ENCODE results near the gene GNG7. TPM values are rescaled to one million over a fixed set of nuclear protein-coding genes. Genes with fewer than 3 reads are reported as not detected.

GNG7 gene
- polyA plus RNA-seq, 4 donors, result 0.99 to 3.5 (median 2.6) TPM; not detected in 1

GRCh38 chr19:2616741-2617392 lies 85.6 kb downstream of the GNG7 start:
- H3K27me3 ChIP-seq (ENCODE audit: control insufficient read depth in 3 of 3, insufficient read depth in 3 of 3, low read length in 3 of 3), result peaks cover 0 to 2% (median 0%) of the 10 kb centered on the region in 3 donors
- WGBS, 3 donors, result 62 to 64% (median 63%) methylated on average over 13 of the region's 13 CpGs
- FAIRE-seq, result no peak
- H3K27ac ChIP-seq (ENCODE audit: low read depth in 1 of 3, low read length in 2 of 3), result no peak overlapping the region
- peak in 1 of 2 donors; percentile 31 for DNase-seq
- no peak overlapping the region for H3K4me3 ChIP-seq (ENCODE audit: low read depth in 1 of 3, low read length in 3 of 3)
- peaks cover 0 to 13% of the 10 kb centered on the region in 2 donors for H3K9me3 ChIP-seq (ENCODE audit: control insufficient read depth in 2 of 2, insufficient read depth in 1 of 2, low read depth in 1 of 2, low read length in 1 of 2)
- no peaks in the 10 kb centered on the region for H3K36me3 ChIP-seq (ENCODE audit: control insufficient read depth in 3 of 3, insufficient read depth in 2 of 3, low read depth in 1 of 3, low read length in 3 of 3)
- peaks cover 0 to 3% (median 0%) of the 10 kb centered on the region in 3 donors for H3K4me1 ChIP-seq (ENCODE audit: control insufficient read depth in 3 of 3, insufficient read depth in 2 of 3, low read depth in 1 of 3, low read length in 2 of 3)

- H3K4me1 ChIP-seq (ENCODE audit: control insufficient read depth in 3 of 3, insufficient read depth in 2 of 3, low read depth in 1 of 3, low read length in 2 of 3), result peaks cover 0 to 3% (median 0%) of the 10 kb centered on the region in 3 donors
- WGBS, 3 donors, result 86 to 93% (median 93%) methylated on average over 6 of the region's 6 CpGs
- no peak overlapping the region for H3K27ac ChIP-seq (ENCODE audit: low read depth in 1 of 3, low read length in 2 of 3)
- DNase-seq (no peak), FAIRE-seq (no peak)
- H3K4me3 ChIP-seq (ENCODE audit: low read depth in 1 of 3, low read length in 3 of 3), result no peak overlapping the region
- H3K9me3 ChIP-seq (ENCODE audit: control insufficient read depth in 2 of 2, insufficient read depth in 1 of 2, low read depth in 1 of 2, low read length in 1 of 2), result peaks cover 0 to 13% of the 10 kb centered on the region in 2 donors
- no peaks in the 10 kb centered on the region for H3K36me3 ChIP-seq (ENCODE audit: control insufficient read depth in 3 of 3, insufficient read depth in 2 of 3, low read depth in 1 of 3, low read length in 3 of 3)
- peaks cover 0 to 2% (median 0%) of the 10 kb centered on the region in 3 donors for H3K27me3 ChIP-seq (ENCODE audit: control insufficient read depth in 3 of 3, insufficient read depth in 3 of 3, low read length in 3 of 3)
Measured at GRCh38 chr19:2615782-2616181, 86.7 kb downstream of the GNG7 start.

- H3K4me1 ChIP-seq (ENCODE audit: control insufficient read depth in 3 of 3, insufficient read depth in 2 of 3, low read depth in 1 of 3, low read length in 2 of 3), result no peaks in the 10 kb centered on the region
- no peak overlapping the region for H3K4me3 ChIP-seq (ENCODE audit: low read depth in 1 of 3, low read length in 3 of 3)
- H3K9me3 ChIP-seq (ENCODE audit: control insufficient read depth in 2 of 2, insufficient read depth in 1 of 2, low read depth in 1 of 2, low read length in 1 of 2), result peaks cover 0 to 11% of the 10 kb centered on the region in 2 donors
- no peaks in the 10 kb centered on the region for H3K36me3 ChIP-seq (ENCODE audit: control insufficient read depth in 3 of 3, insufficient read depth in 2 of 3, low read depth in 1 of 3, low read length in 3 of 3)
- H3K27ac ChIP-seq (ENCODE audit: low read depth in 1 of 3, low read length in 2 of 3), result no peak overlapping the region
- FAIRE-seq (no peak), DNase-seq (peak; percentile 43 to 49)
- peaks cover 0 to 3% (median 0%) of the 10 kb centered on the region in 3 donors for H3K27me3 ChIP-seq (ENCODE audit: control insufficient read depth in 3 of 3, insufficient read depth in 3 of 3, low read length in 3 of 3)
- 14 to 17% (median 16%) methylated on average over 28 of the region's 28 CpGs for WGBS, 3 donors
Measured at GRCh38 chr19:2613507-2614295, 88.8 kb downstream of the GNG7 start.

GRCh38 chr19:2612619-2613249 lies 89.8 kb downstream of the GNG7 start:
- Histone ChIP-seq H3K36me3 (ENCODE audit: control insufficient read depth in 3 of 3, insufficient read depth in 2 of 3, low read depth in 1 of 3, low read length in 3 of 3) (no peaks in the 10 kb centered on the region), H3K27me3 (ENCODE audit: control insufficient read depth in 3 of 3, insufficient read depth in 3 of 3, low read length in 3 of 3) (peaks cover 0 to 10% (median 0%) of the 10 kb centered on the region in 3 donors), H3K27ac (ENCODE audit: low read depth in 1 of 3, low read length in 2 of 3) (no peak overlapping the region), H3K4me3 (ENCODE audit: low read depth in 1 of 3, low read length in 3 of 3) (no peak overlapping the region), H3K4me1 (ENCODE audit: control insufficient read depth in 3 of 3, insufficient read depth in 2 of 3, low read depth in 1 of 3, low read length in 2 of 3) (no peaks in the 10 kb centered on the region), H3K9me3 (ENCODE audit: control insufficient read depth in 2 of 2, insufficient read depth in 1 of 2, low read depth in 1 of 2, low read length in 1 of 2) (peaks cover 0 to 11% of the 10 kb centered on the region in 2 donors)
- DNase-seq, result no peak
- FAIRE-seq, result no peak
- 77 to 83% (median 80%) methylated on average over 18 of the region's 18 CpGs for WGBS, 3 donors

- FAIRE-seq (no peak), DNase-seq (no peak)
- Histone ChIP-seq H3K27me3 (ENCODE audit: control insufficient read depth in 3 of 3, insufficient read depth in 3 of 3, low read length in 3 of 3) (peaks cover 0 to 10% (median 0%) of the 10 kb centered on the region in 3 donors), H3K4me3 (ENCODE audit: low read depth in 1 of 3, low read length in 3 of 3) (no peak overlapping the region), H3K36me3 (ENCODE audit: control insufficient read depth in 3 of 3, insufficient read depth in 2 of 3, low read depth in 1 of 3, low read length in 3 of 3) (no peaks in the 10 kb centered on the region), H3K27ac (ENCODE audit: low read depth in 1 of 3, low read length in 2 of 3) (no peak overlapping the region), H3K4me1 (ENCODE audit: control insufficient read depth in 3 of 3, insufficient read depth in 2 of 3, low read depth in 1 of 3, low read length in 2 of 3) (no peaks in the 10 kb centered on the region), H3K9me3 (ENCODE audit: control insufficient read depth in 2 of 2, insufficient read depth in 1 of 2, low read depth in 1 of 2, low read length in 1 of 2) (peaks cover 0 to 11% of the 10 kb centered on the region in 2 donors)
- 57 to 69% (median 59%) methylated on average over 34 of the region's 34 CpGs for WGBS, 3 donors
Measured at GRCh38 chr19:2611483-2612464, 90.7 kb downstream of the GNG7 start.

- H3K27me3 ChIP-seq (ENCODE audit: control insufficient read depth in 3 of 3, insufficient read depth in 3 of 3, low read length in 3 of 3), result peaks cover 0 to 8% (median 0%) of the 10 kb centered on the region in 3 donors
- 9% methylated on average over 46 of the region's 46 CpGs for WGBS, 3 donors
- H3K4me3 ChIP-seq (ENCODE audit: low read depth in 1 of 3, low read length in 3 of 3), result peak overlapping the region in 2 of 3 donors; percentile 28 to 41
- FAIRE-seq (no peak), DNase-seq (peak; percentile 88 to 94)
- peak overlapping the region in 1 of 3 donors; percentile 16 for H3K27ac ChIP-seq (ENCODE audit: low read depth in 1 of 3, low read length in 2 of 3)
- H3K9me3 ChIP-seq (ENCODE audit: control insufficient read depth in 2 of 2, insufficient read depth in 1 of 2, low read depth in 1 of 2, low read length in 1 of 2), result peaks cover 0 to 11% of the 10 kb centered on the region in 2 donors
- H3K4me1 ChIP-seq (ENCODE audit: control insufficient read depth in 3 of 3, insufficient read depth in 2 of 3, low read depth in 1 of 3, low read length in 2 of 3), result no peaks in the 10 kb centered on the region
- no peaks in the 10 kb centered on the region for H3K36me3 ChIP-seq (ENCODE audit: control insufficient read depth in 3 of 3, insufficient read depth in 2 of 3, low read depth in 1 of 3, low read length in 3 of 3)
Measured at GRCh38 chr19:2610637-2611482, 91.6 kb downstream of the GNG7 start.

- 49 to 67% (median 54%) methylated on average over 20 of the region's 20 CpGs for WGBS, 3 donors
- H3K27me3 ChIP-seq (ENCODE audit: control insufficient read depth in 3 of 3, insufficient read depth in 3 of 3, low read length in 3 of 3), result peaks cover 0 to 8% (median 0%) of the 10 kb centered on the region in 3 donors
- H3K4me1 ChIP-seq (ENCODE audit: control insufficient read depth in 3 of 3, insufficient read depth in 2 of 3, low read depth in 1 of 3, low read length in 2 of 3), result no peaks in the 10 kb centered on the region
- no peak overlapping the region for H3K4me3 ChIP-seq (ENCODE audit: low read depth in 1 of 3, low read length in 3 of 3)
- FAIRE-seq (no peak), DNase-seq (no peak)
- H3K27ac ChIP-seq (ENCODE audit: low read depth in 1 of 3, low read length in 2 of 3), result no peak overlapping the region
- H3K36me3 ChIP-seq (ENCODE audit: control insufficient read depth in 3 of 3, insufficient read depth in 2 of 3, low read depth in 1 of 3, low read length in 3 of 3), result no peaks in the 10 kb centered on the region
- peaks cover 0 to 8% of the 10 kb centered on the region in 2 donors for H3K9me3 ChIP-seq (ENCODE audit: control insufficient read depth in 2 of 2, insufficient read depth in 1 of 2, low read depth in 1 of 2, low read length in 1 of 2)
Measured at GRCh38 chr19:2609389-2610116, 92.9 kb downstream of the GNG7 start.

Data from small intestine (tissue), 7 donors.